ENCODE results near the gene GSE1.

GSE1 gene

DNA sequence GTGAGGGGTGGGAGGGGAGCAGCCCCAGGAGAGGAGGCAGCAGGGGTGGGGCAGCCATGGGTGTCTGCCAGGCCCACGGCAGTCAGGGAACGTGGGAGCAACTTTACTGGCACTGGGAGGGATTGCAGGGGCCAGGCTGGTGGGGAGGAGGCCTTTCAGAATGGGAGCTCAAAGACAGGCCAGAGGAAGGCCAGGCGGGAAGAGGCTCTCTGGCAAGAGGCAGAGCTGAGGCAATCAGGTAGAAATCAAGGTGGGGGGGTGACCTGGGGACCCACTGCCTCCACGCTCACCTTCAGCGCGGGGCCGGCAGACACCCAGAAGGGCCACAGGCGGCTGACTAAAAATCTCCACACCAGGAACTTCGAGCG lies 11.9 kb upstream of the GSE1 start:
- no peaks in the 10 kb centered on the region for H3K4me1 ChIP-seq (ENCODE audit: control insufficient read depth in 1 of 2, insufficient read depth in 1 of 2, low read depth in 1 of 2, low read length in 1 of 2)
- no peak overlapping the region for H3K27ac ChIP-seq
- H3K9me3 ChIP-seq: no peaks in the 10 kb centered on the region
- no peak for TF ChIP-seq CTCF (IDR thresholded peaks at IDR 0.05)
- no peaks in the 10 kb centered on the region for H3K27me3 ChIP-seq
- H3K36me3 ChIP-seq: no peaks in the 10 kb centered on the region
- H3K4me3 ChIP-seq (ENCODE audit: low read depth in 1 of 2, low read length in 1 of 2): no peak overlapping the region

DNA sequence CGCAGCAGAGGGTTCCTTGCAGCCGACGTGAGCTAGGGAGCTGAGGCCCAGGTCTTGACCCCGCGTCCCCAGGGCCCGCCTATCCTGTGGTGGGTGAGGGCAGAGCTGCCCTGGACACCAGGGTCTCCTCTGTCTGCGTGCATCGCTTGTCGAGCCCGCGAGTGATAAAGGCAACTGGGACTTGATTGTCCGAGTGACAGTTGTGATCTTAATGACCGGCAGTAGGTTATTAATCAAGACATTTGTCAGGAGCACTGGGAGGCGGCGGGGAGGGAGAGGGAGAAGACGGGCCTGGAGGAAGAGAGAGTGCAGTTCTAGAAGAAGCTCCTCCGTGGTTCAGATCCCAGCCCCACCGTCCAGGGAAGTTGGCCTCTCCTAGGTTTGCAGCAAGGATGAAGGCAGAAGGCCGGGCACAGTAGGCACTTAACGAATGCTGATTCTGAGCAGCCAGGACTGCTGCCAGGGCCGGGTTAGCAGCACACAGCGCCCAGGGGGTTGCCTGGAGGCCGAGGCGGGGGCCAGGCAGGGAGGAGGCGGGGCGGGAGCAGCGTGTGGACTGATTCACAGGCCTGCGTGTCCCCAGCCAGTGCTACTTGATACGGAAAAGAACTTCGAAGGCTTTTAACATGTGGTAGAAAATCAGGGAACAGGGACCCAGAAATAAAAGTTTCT lies 11.3 kb upstream of the GSE1 start:
- Histone ChIP-seq H3K9me3 (no peaks in the 10 kb centered on the region), H3K27me3 (peaks cover under 1% of the 10 kb centered on the region), H3K4me1 (ENCODE audit: control insufficient read depth in 1 of 2, insufficient read depth in 1 of 2, low read depth in 1 of 2, low read length in 1 of 2) (no peaks in the 10 kb centered on the region), H3K4me3 (ENCODE audit: low read depth in 1 of 2, low read length in 1 of 2) (no peak overlapping the region), H3K27ac (no peak overlapping the region), H3K36me3 (no peaks in the 10 kb centered on the region)
- no peak for TF ChIP-seq CTCF (IDR thresholded peaks at IDR 0.05)

GRCh38 chr16:85602402-85603202 lies 10.5 kb upstream of the GSE1 start:
- H3K4me1 ChIP-seq (ENCODE audit: control insufficient read depth in 1 of 2, insufficient read depth in 1 of 2, low read depth in 1 of 2, low read length in 1 of 2): peaks cover 6% of the 10 kb centered on the region in 2 experiments
- H3K36me3 ChIP-seq: no peaks in the 10 kb centered on the region
- no peak overlapping the region for H3K4me3 ChIP-seq (ENCODE audit: low read depth in 1 of 2, low read length in 1 of 2)
- H3K27me3 ChIP-seq: peaks cover 8% of the 10 kb centered on the region
- H3K9me3 ChIP-seq: no peaks in the 10 kb centered on the region
- H3K27ac ChIP-seq: no peak overlapping the region
- no peak for TF ChIP-seq CTCF (IDR thresholded peaks at IDR 0.05)

GRCh38 chr16:85603203-85603755 lies 9.8 kb upstream of the GSE1 start:
- H3K27me3 ChIP-seq: peaks cover 12% of the 10 kb centered on the region
- H3K4me1 ChIP-seq (ENCODE audit: control insufficient read depth in 1 of 2, insufficient read depth in 1 of 2, low read depth in 1 of 2, low read length in 1 of 2): peaks cover 6% of the 10 kb centered on the region in 2 experiments
- no peak overlapping the region for H3K4me3 ChIP-seq (ENCODE audit: low read depth in 1 of 2, low read length in 1 of 2)

GRCh38 chr16:85604145-85604705 lies 8.9 kb upstream of the GSE1 start:
- H3K27ac ChIP-seq: no peak overlapping the region
- H3K27me3 ChIP-seq: peaks cover 12% of the 10 kb centered on the region
- H3K4me1 ChIP-seq (ENCODE audit: control insufficient read depth in 1 of 2, insufficient read depth in 1 of 2, low read depth in 1 of 2, low read length in 1 of 2): peaks cover 6% of the 10 kb centered on the region in 2 experiments
- H3K4me3 ChIP-seq (ENCODE audit: low read depth in 1 of 2, low read length in 1 of 2): no peak overlapping the region
- TF ChIP-seq CTCF (IDR thresholded peaks at IDR 0.05): no peak
- no peaks in the 10 kb centered on the region for H3K9me3 ChIP-seq
- H3K36me3 ChIP-seq: no peaks in the 10 kb centered on the region

More at GRCh38 chr16:85603203-85603755, 9.8 kb upstream of the GSE1 start:
- Histone ChIP-seq H3K36me3 (no peaks in the 10 kb centered on the region), H3K27ac (no peak overlapping the region), H3K9me3 (no peaks in the 10 kb centered on the region)
- no peak for TF ChIP-seq CTCF (IDR thresholded peaks at IDR 0.05)

Data from neutrophil (primary cell).